Measurements from ENCODE around the gene STK11IP.

DNA sequence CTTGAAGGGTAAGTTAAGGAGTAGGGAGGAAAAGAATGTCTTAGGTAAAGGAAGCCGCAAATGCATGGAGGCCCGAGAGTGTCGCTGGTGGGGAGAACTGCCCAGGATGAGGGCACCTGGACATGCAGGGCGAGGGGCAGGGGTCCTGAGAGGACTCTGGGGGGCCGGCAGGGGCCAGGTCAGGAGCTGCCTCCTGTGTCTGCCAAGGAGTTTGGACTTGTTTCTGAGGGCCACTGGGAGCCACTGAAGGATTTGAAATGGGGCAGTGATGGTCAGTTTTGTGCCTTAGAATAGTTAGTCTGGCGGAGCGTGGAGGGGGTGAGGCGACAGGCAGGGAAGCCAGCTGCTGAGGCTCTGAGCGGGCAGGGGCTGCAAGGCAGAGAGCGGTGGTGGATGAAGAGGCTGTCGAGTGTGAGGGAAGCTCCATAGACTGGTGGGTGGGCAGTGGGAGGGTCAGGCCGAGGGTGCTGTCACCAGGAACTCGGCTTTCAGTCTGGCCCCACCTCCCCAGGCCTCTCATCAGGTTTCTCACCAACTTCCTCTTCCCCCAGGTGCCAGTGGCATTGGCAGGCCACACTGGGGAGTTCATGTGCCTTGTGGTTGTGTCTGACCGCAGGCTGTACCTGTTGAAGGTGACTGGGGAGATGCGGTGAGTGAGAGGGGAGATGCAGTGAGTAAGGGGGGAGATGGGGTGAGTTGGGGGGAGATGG lies 15.1 kb downstream of the STK11IP start:
- TF ChIP-seq, protein P1, sequence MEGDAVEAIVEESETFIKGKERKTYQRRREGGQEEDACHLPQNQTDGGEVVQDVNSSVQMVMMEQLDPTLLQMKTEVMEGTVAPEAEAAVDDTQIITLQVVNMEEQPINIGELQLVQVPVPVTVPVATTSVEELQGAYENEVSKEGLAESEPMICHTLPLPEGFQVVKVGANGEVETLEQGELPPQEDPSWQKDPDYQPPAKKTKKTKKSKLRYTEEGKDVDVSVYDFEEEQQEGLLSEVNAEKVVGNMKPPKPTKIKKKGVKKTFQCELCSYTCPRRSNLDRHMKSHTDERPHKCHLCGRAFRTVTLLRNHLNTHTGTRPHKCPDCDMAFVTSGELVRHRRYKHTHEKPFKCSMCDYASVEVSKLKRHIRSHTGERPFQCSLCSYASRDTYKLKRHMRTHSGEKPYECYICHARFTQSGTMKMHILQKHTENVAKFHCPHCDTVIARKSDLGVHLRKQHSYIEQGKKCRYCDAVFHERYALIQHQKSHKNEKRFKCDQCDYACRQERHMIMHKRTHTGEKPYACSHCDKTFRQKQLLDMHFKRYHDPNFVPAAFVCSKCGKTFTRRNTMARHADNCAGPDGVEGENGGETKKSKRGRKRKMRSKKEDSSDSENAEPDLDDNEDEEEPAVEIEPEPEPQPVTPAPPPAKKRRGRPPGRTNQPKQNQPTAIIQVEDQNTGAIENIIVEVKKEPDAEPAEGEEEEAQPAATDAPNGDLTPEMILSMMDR (IDR thresholded peaks at IDR 0.05; ENCODE audit: low read depth, low read length), result no peak
- TF ChIP-seq EZH2phosphoT487 (IDR thresholded peaks at IDR 0.05; ENCODE audit: low read depth), result no peak
